Kidney epithelial cell (primary cell): ENCODE data around the gene OR5K2. TPM values are rescaled to one million over a fixed set of nuclear protein-coding genes. Genes with fewer than 3 reads are reported as not detected.

Experiments
- DNase-seq: peaks from one replicate; pipeline ENCODE4 v3.0.0-alpha.2; 2010; ENCODE audit warnings: low read depth
- H3K27me3 ChIP-seq: 2 replicates; pipeline ENCODE4 v1.6.0; 2011; ENCODE audit warnings: low read length; ENCODE audit not compliant: control insufficient read depth, insufficient read depth
- H3K36me3 ChIP-seq: 2 replicates; pipeline ENCODE4 v1.5.1; 2011; ENCODE audit warnings: low read length; ENCODE audit not compliant: control insufficient read depth, insufficient read depth
- H3K4me3 ChIP-seq: 2 replicates; pipeline ENCODE4 v1.5.1; 2011; ENCODE audit warnings: low read depth, mild to moderate bottlenecking, control low read depth, low read length
- total RNA-seq: library from RNA; depleted of rRNA; stranded (reverse); fragments of >200 nt; gene quantifications from 2 replicates; pipeline ENCODE4 v1.2.3, GENCODE V29; 2015
- TF ChIP-seq, protein P1 (sequence below): IDR thresholded peaks from 2 replicates; pipeline ENCODE4 v1.5.1; 2011; ENCODE audit warnings: mild to moderate bottlenecking, moderate library complexity, low read length, control low read depth, inconsistent platforms; ENCODE audit not compliant: insufficient read depth, poor library complexity, severe bottlenecking

Gene OR5K2
- total RNA-seq, 1 donor from 2014 or later: not detected

DNA sequence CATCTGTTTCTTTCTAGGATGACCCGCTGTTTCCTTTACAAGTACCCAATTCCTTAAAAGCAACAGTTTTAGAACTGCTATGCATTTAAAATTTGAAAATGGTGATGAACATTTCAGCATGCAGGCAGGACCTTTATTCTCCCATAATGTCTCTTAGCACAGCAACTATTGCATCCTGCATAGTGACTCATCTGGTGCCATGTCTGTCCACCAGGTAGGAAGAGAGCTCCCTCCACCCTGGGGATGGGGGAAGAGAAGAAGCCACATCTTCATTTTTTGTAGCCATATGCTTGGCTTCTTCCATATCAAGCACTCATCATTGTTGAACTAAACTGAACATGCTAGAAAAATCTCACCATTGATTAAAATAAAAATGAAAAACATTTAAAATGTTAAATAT lies 44.2 kb downstream of the OR5K2 start:
- Histone ChIP-seq H3K36me3 (no peaks in the 10 kb centered on the region), H3K27me3 (no peaks in the 10 kb centered on the region), H3K4me3 (no peak overlapping the region)
- no peak for DNase-seq
- TF ChIP-seq, protein P1, sequence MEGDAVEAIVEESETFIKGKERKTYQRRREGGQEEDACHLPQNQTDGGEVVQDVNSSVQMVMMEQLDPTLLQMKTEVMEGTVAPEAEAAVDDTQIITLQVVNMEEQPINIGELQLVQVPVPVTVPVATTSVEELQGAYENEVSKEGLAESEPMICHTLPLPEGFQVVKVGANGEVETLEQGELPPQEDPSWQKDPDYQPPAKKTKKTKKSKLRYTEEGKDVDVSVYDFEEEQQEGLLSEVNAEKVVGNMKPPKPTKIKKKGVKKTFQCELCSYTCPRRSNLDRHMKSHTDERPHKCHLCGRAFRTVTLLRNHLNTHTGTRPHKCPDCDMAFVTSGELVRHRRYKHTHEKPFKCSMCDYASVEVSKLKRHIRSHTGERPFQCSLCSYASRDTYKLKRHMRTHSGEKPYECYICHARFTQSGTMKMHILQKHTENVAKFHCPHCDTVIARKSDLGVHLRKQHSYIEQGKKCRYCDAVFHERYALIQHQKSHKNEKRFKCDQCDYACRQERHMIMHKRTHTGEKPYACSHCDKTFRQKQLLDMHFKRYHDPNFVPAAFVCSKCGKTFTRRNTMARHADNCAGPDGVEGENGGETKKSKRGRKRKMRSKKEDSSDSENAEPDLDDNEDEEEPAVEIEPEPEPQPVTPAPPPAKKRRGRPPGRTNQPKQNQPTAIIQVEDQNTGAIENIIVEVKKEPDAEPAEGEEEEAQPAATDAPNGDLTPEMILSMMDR: no peak

DNA sequence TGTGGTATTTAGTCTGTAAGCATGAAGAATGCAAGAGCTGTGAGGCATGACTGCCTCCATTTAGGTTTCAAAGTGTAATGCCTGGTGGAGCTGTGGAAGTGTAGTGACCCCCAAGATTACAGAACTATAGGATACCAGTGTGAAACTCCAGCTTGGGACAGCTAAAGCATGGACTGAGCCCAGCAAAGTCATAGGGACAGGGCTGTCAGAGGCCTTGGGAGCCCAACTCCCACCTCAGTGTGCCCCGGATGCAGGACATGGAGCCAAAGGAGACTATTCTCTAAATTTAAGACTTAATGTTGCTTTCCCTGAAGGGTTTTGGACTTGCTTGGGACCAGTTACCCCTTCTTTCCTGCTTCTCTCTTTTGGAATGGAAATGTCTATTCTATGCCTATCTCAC lies 45.1 kb downstream of the OR5K2 start:
- no peaks in the 10 kb centered on the region for H3K36me3 ChIP-seq
- no peaks in the 10 kb centered on the region for H3K27me3 ChIP-seq

DNA sequence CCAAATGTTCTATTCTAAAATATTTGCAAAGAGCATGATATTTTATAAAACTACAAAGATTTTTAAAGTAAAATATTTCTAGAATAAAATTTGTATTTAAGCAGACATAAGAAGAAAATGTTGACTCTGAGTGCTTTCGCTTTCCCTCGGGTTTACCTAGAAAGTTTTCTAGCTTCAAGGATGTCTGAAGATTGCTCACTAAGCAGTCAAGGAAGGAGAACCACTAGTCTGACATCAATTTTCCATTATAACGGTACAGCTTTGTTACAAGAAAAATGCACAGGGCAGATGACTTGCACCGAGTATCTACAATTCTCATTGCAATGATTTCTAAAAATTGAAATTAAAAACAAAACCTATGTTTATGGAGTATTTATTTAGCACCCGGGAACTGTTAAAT lies 48.5 kb downstream of the OR5K2 start:
- Histone ChIP-seq H3K27me3 (peaks cover 3% of the 10 kb centered on the region), H3K36me3 (no peaks in the 10 kb centered on the region), H3K4me3 (no peak overlapping the region)
- DNase-seq: no peak
- TF ChIP-seq, protein P1: no peak

More for the DNA sequence above, 45.1 kb downstream of the OR5K2 start:
- TF ChIP-seq, protein P1: no peak
- H3K4me3 ChIP-seq: no peak overlapping the region
- DNase-seq: no peak

Other genes starting within 250 kb of the OR5K2 start
- gene OR5H6, start 233.4 kb upstream of the OR5K2 start, total RNA-seq: not detected in 2 replicates
- not detected in 2 replicates for gene OR5H2, start 215.2 kb upstream of the OR5K2 start, total RNA-seq
- gene OR5K4, start 143.8 kb upstream of the OR5K2 start, total RNA-seq: not detected in 2 replicates
- gene OR5K3, start 107.0 kb upstream of the OR5K2 start, total RNA-seq: not detected in 2 replicates
- not detected in 2 replicates for gene OR5K1, start 34.5 kb upstream of the OR5K2 start, total RNA-seq
- 103 and 124 TPM in 2 replicates for gene CLDND1, start 25.2 kb downstream of the OR5K2 start, total RNA-seq
- not detected in 2 replicates for gene GPR15, start 34.3 kb downstream of the OR5K2 start, total RNA-seq
- gene CPOX, start 95.9 kb downstream of the OR5K2 start, total RNA-seq: 26.5 and 28.2 TPM in 2 replicates